GM21447 (cell line): ENCODE measurements around the gene EIF4E1B.

Experiments used
- ATAC-seq: cut with Tn5 transposase; IDR thresholded peaks from one replicate; pipeline ENCODE4 v1.9.1; 2021; ENCODE audit not compliant: unreplicated experiment

Gene EIF4E1B

GRCh38 chr5:176625966-176626875, 4.3 kb upstream of the EIF4E1B start:
- no peak for ATAC-seq

GRCh38 chr5:176626876-176627236, 3.6 kb upstream of the EIF4E1B start:
- no peak for ATAC-seq

GRCh38 chr5:176627582-176627981, 2.9 kb upstream of the EIF4E1B start:
- ATAC-seq = no peak

- no peak for ATAC-seq
These were observed 1.9 kb upstream of the EIF4E1B start for GRCh38 chr5:176628406-176629228.

- no peak for ATAC-seq
These were observed 1.1 kb upstream of the EIF4E1B start for GRCh38 chr5:176629317-176629852.

- no peak for ATAC-seq
These were observed 277 bp downstream of the EIF4E1B start for GRCh38 chr5:176630681-176631222.

- ATAC-seq = no peak
These were observed 1.1 kb downstream of the EIF4E1B start for GRCh38 chr5:176631383-176632200.

- no peak for ATAC-seq
These were observed 2.3 kb downstream of the EIF4E1B start for GRCh38 chr5:176632745-176633144.

GRCh38 chr5:176633598-176633997, 3.1 kb downstream of the EIF4E1B start:
- no peak for ATAC-seq

GRCh38 chr5:176636426-176636825, 6.0 kb downstream of the EIF4E1B start:
- no peak for ATAC-seq

- ATAC-seq = no peak
These were observed 7.1 kb downstream of the EIF4E1B start for GRCh38 chr5:176637556-176637955.

GRCh38 chr5:176638437-176638836, 8.0 kb downstream of the EIF4E1B start:
- ATAC-seq = no peak

- ATAC-seq = no peak
These were observed 8.7 kb downstream of the EIF4E1B start for GRCh38 chr5:176639208-176639607.

- ATAC-seq = no peak
These were observed 9.5 kb downstream of the EIF4E1B start for GRCh38 chr5:176639981-176640380.

- ATAC-seq = no peak
These were observed 10.1 kb downstream of the EIF4E1B start for GRCh38 chr5:176640616-176641015.

- ATAC-seq = no peak
These were observed 12.4 kb downstream of the EIF4E1B start for GRCh38 chr5:176642675-176643490.

- no peak for ATAC-seq
These were observed 13.2 kb downstream of the EIF4E1B start for GRCh38 chr5:176643491-176644219.

- no peak for ATAC-seq
These were observed 13.8 kb downstream of the EIF4E1B start for GRCh38 chr5:176644294-176644693.
